ENCODE data around the gene ZSWIM3. TPM values are rescaled to one million over a fixed set of nuclear protein-coding genes. Genes with fewer than 3 reads are reported as not detected.

Gene ZSWIM3
- total and polyA plus RNA-seq, 2 donors (not counting 3 experiments of a cell fraction or from before 2014, with no cell fraction given), result 3.8 to 4.4 TPM

GRCh38 chr20:45835329-45835765 is 22.1 kb upstream of the ZSWIM3 start:
- peaks cover 20% of the 10 kb centered on the region for H3K4me1 ChIP-seq (ENCODE audit: control insufficient read depth, extremely low read depth, insufficient read depth, low read length)
- H3K27ac ChIP-seq (ENCODE audit: insufficient read depth, low read depth, low read length), result no peak overlapping the region
- intact Hi-C loops (cut with micrococcal nuclease) (loop anchor here (2.0 kb wide), 1 partner anchor 55 kb away; the partner anchor contains the start of genes CTSA and NEURL2), dilution Hi-C loops (cut with MboI; ENCODE audit: extremely low pct_ligation_motif_present, low sequenced_read_pairs) (no loop called here)
- ChIA-PET POLR2A (no interaction called here), CTCF (no interaction called here)
- no peaks in the 10 kb centered on the region for H3K9me3 ChIP-seq (replicated peaks; ENCODE audit: control insufficient read depth, insufficient read depth, low read length)
- DNase-seq (ENCODE audit: low read depth, low spot score) (no peak), FAIRE-seq (peak; percentile 74)
- no peak overlapping the region for H3K4me3 ChIP-seq (replicated peaks in 1 of 3; ENCODE audit: insufficient read depth in 1 of 3, low read depth in 1 of 3, low read length in 3 of 3)
- H2AFZ ChIP-seq (ENCODE audit: low read depth, low read length), result no peak overlapping the region
- no peaks in the 10 kb centered on the region for H4K20me1 ChIP-seq (replicated peaks; ENCODE audit: control insufficient read depth, extremely low read depth, insufficient read depth, low read length)
- no peaks in the 10 kb centered on the region for H3K79me2 ChIP-seq (ENCODE audit: control insufficient read depth, insufficient read depth, low read length)
- H3K9ac ChIP-seq (replicated peaks; ENCODE audit: extremely low read depth, insufficient read depth, low read length), result no peak overlapping the region
- BruUV-seq (replicated peaks), result no TSS peak
- no peaks in the 10 kb centered on the region for H3K27me3 ChIP-seq (ENCODE audit: control insufficient read depth in 2 of 2, insufficient read depth in 2 of 2, low read length in 2 of 2)
- TF ChIP-seq MYC (IDR thresholded peaks at IDR 0.05; ENCODE audit: low read depth, low read length) (no peak), JUN (IDR thresholded peaks at IDR 0.05; ENCODE audit: borderline replicate concordance, insufficient read depth, insufficient read length, low read depth) (no peak)
- peaks cover 0 to 2% of the 10 kb centered on the region in 2 experiments for H3K36me3 ChIP-seq (ENCODE audit: control insufficient read depth in 2 of 2, extremely low read depth in 1 of 2, insufficient read depth in 2 of 2, low read length in 2 of 2)
- no peaks in the 10 kb centered on the region for H3K9me1 ChIP-seq (replicated peaks; ENCODE audit: control insufficient read depth, extremely low read depth, insufficient read depth, low read length)
- H3K4me2 ChIP-seq (ENCODE audit: insufficient read depth, low read length), result no peak overlapping the region

GRCh38 chr20:45835825-45836224 is 21.6 kb upstream of the ZSWIM3 start:
- CTCF ChIA-PET, result no interaction called here
- no peaks in the 10 kb centered on the region for H3K27me3 ChIP-seq (ENCODE audit: control insufficient read depth in 2 of 2, insufficient read depth in 2 of 2, low read length in 2 of 2)
- peaks cover 0 to 6% of the 10 kb centered on the region in 2 experiments for H3K36me3 ChIP-seq (ENCODE audit: control insufficient read depth in 2 of 2, extremely low read depth in 1 of 2, insufficient read depth in 2 of 2, low read length in 2 of 2)
- no peak overlapping the region for H2AFZ ChIP-seq (ENCODE audit: low read depth, low read length)
- no peak overlapping the region for H3K27ac ChIP-seq (ENCODE audit: insufficient read depth, low read depth, low read length)
- H3K9me1 ChIP-seq (replicated peaks; ENCODE audit: control insufficient read depth, extremely low read depth, insufficient read depth, low read length), result no peaks in the 10 kb centered on the region
- H3K9me3 ChIP-seq (replicated peaks; ENCODE audit: control insufficient read depth, insufficient read depth, low read length), result no peaks in the 10 kb centered on the region
- no peak overlapping the region for H3K9ac ChIP-seq (replicated peaks; ENCODE audit: extremely low read depth, insufficient read depth, low read length)
- no peak overlapping the region for H3K4me2 ChIP-seq (ENCODE audit: insufficient read depth, low read length)
- H3K4me3 ChIP-seq (replicated peaks in 1 of 3; ENCODE audit: insufficient read depth in 1 of 3, low read depth in 1 of 3, low read length in 3 of 3), result no peak overlapping the region
- FAIRE-seq, result no peak
- no peak for DNase-seq (ENCODE audit: low read depth, low spot score)
- H4K20me1 ChIP-seq (replicated peaks; ENCODE audit: control insufficient read depth, extremely low read depth, insufficient read depth, low read length), result no peaks in the 10 kb centered on the region
- H3K79me2 ChIP-seq (ENCODE audit: control insufficient read depth, insufficient read depth, low read length), result no peaks in the 10 kb centered on the region
- BruUV-seq (replicated peaks), result no TSS peak
- TF ChIP-seq FOS (IDR thresholded peaks at IDR 0.05; ENCODE audit: borderline replicate concordance, insufficient read depth, low read length) (no peak), MYC (IDR thresholded peaks at IDR 0.05; ENCODE audit: low read depth, low read length) (no peak), JUN (IDR thresholded peaks at IDR 0.05; ENCODE audit: borderline replicate concordance, insufficient read depth, insufficient read length, low read depth) (no peak), GATA2 (IDR thresholded peaks at IDR 0.05; ENCODE audit: insufficient read depth, insufficient read length, low read depth, low read length) (no peak), MAX (IDR thresholded peaks at IDR 0.05; ENCODE audit: insufficient read depth, insufficient read length) (no peak), POLR2A (IDR thresholded peaks at IDR 0.05; ENCODE audit: low read depth, low read length) (no peak), POLR2AphosphoS5 (IDR thresholded peaks at IDR 0.05; ENCODE audit: insufficient read depth, low read depth, low read length) (no peak), EZH2 (IDR thresholded peaks at IDR 0.05; ENCODE audit: borderline replicate concordance, low read depth, low read length, severe bottlenecking) (no peak)
- TF ChIP-seq, protein P1, sequence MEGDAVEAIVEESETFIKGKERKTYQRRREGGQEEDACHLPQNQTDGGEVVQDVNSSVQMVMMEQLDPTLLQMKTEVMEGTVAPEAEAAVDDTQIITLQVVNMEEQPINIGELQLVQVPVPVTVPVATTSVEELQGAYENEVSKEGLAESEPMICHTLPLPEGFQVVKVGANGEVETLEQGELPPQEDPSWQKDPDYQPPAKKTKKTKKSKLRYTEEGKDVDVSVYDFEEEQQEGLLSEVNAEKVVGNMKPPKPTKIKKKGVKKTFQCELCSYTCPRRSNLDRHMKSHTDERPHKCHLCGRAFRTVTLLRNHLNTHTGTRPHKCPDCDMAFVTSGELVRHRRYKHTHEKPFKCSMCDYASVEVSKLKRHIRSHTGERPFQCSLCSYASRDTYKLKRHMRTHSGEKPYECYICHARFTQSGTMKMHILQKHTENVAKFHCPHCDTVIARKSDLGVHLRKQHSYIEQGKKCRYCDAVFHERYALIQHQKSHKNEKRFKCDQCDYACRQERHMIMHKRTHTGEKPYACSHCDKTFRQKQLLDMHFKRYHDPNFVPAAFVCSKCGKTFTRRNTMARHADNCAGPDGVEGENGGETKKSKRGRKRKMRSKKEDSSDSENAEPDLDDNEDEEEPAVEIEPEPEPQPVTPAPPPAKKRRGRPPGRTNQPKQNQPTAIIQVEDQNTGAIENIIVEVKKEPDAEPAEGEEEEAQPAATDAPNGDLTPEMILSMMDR (IDR thresholded peaks at IDR 0.05; ENCODE audit: extremely low read depth in 1 of 2, insufficient read depth in 1 of 2, low read depth in 1 of 2, low read length in 2 of 2), result no peak
- dilution Hi-C loops (cut with MboI; ENCODE audit: extremely low pct_ligation_motif_present, low sequenced_read_pairs), result no loop called here
- H3K4me1 ChIP-seq (ENCODE audit: control insufficient read depth, extremely low read depth, insufficient read depth, low read length), result peaks cover 20% of the 10 kb centered on the region
- intact Hi-C loops (cut with micrococcal nuclease), result loop anchor here (2.0 kb wide), 1 partner anchor 55 kb away; the partner anchor contains the start of genes CTSA and NEURL2
- POLR2A ChIA-PET, result no interaction called here
